Large intestine (tissue), 3 donors: ENCODE results near the gene TTF2. TPM values are rescaled to one million over a fixed set of nuclear protein-coding genes. Genes with fewer than 3 reads are reported as not detected.

Experiments used
- DNase-seq, 2 donors: peaks; one replicate each; pipeline versions ENCODE4 v3.0.0 to v3.0.0-alpha.2; 2013
- H3K27ac ChIP-seq: one replicate; pipeline ENCODE4 v1.5.1; 2013; ENCODE audit warnings: low read length
- H3K27me3 ChIP-seq: 2 replicates; pipeline ENCODE4 v1.6.1; 2013; ENCODE audit warnings: low read length; ENCODE audit not compliant: control insufficient read depth, insufficient read depth
- H3K36me3 ChIP-seq: 2 replicates; pipeline ENCODE4 v1.6.1; 2013; ENCODE audit warnings: low read length; ENCODE audit not compliant: control insufficient read depth, insufficient read depth
- H3K4me1 ChIP-seq: one replicate; pipeline ENCODE4 v1.6.1; 2013; ENCODE audit warnings: low read length; ENCODE audit not compliant: control insufficient read depth, insufficient read depth
- H3K4me3 ChIP-seq: one replicate; pipeline ENCODE4 v1.5.1; 2013; ENCODE audit warnings: low read length
- H3K9me3 ChIP-seq: one replicate; pipeline ENCODE4 v1.6.1; 2013; ENCODE audit warnings: mild to moderate bottlenecking, low read depth, low read length, moderate library complexity; ENCODE audit not compliant: control insufficient read depth
- WGBS: methylation state at CpG from one replicate; pipeline ENCODE4 v1.1.5; 2013; ENCODE audit warnings: low lambda C conversion rate; ENCODE audit not compliant: insufficient coverage; 5-methylcytosine and 5-hydroxymethylcytosine counted together
- polyA plus RNA-seq: library from polyadenylated mRNA; unstranded; fragments of 120-200 nt; gene quantifications from one replicate; pipeline ENCODE4 v1.2.1, GENCODE V29; 2013

TTF2 gene
- polyA plus RNA-seq, 1 donor, result 19.8 TPM

GRCh38 chr1:117104986-117105385 lies 44.9 kb downstream of the TTF2 start:
- WGBS, result no CpG with 5 or more reads among the region's 3 CpGs
- peak; percentile 48 to 67 for DNase-seq
- no peaks in the 10 kb centered on the region for H3K27me3 ChIP-seq
- no peaks in the 10 kb centered on the region for H3K9me3 ChIP-seq
- peaks cover 23% of the 10 kb centered on the region for H3K36me3 ChIP-seq
- H3K4me3 ChIP-seq, result no peak overlapping the region
- H3K4me1 ChIP-seq, result peaks cover 7% of the 10 kb centered on the region
- H3K27ac ChIP-seq, result peak overlapping the region; percentile 36

GRCh38 chr1:117105722-117106121 lies 45.6 kb downstream of the TTF2 start:
- Histone ChIP-seq H3K4me1 (peaks cover 7% of the 10 kb centered on the region), H3K36me3 (peaks cover 19% of the 10 kb centered on the region), H3K4me3 (no peak overlapping the region), H3K9me3 (no peaks in the 10 kb centered on the region), H3K27ac (peak overlapping the region; percentile 36), H3K27me3 (no peaks in the 10 kb centered on the region)
- peak; percentile 54 to 70 for DNase-seq

GRCh38 chr1:117106478-117106877 lies 46.4 kb downstream of the TTF2 start:
- H3K9me3 ChIP-seq, result no peaks in the 10 kb centered on the region
- peaks cover 7% of the 10 kb centered on the region for H3K4me1 ChIP-seq
- no peak for DNase-seq
- peaks cover 17% of the 10 kb centered on the region for H3K36me3 ChIP-seq
- H3K4me3 ChIP-seq, result no peak overlapping the region
- no CpG with 5 or more reads among the region's 2 CpGs for WGBS
- no peaks in the 10 kb centered on the region for H3K27me3 ChIP-seq
- peak overlapping the region; percentile 6 for H3K27ac ChIP-seq

GRCh38 chr1:117107364-117107763 lies 47.2 kb downstream of the TTF2 start:
- Histone ChIP-seq H3K27ac (no peak overlapping the region), H3K27me3 (no peaks in the 10 kb centered on the region), H3K9me3 (no peaks in the 10 kb centered on the region), H3K4me1 (peaks cover 7% of the 10 kb centered on the region), H3K4me3 (no peak overlapping the region), H3K36me3 (peaks cover 15% of the 10 kb centered on the region)
- no CpG with 5 or more reads among the region's 2 CpGs for WGBS
- no peak for DNase-seq

GRCh38 chr1:117110774-117111173 lies 50.6 kb downstream of the TTF2 start:
- Histone ChIP-seq H3K4me1 (peaks cover 4% of the 10 kb centered on the region), H3K27ac (no peak overlapping the region), H3K36me3 (peaks cover 24% of the 10 kb centered on the region), H3K9me3 (no peaks in the 10 kb centered on the region), H3K27me3 (no peaks in the 10 kb centered on the region), H3K4me3 (no peak overlapping the region)
- DNase-seq, result no peak
- WGBS, result no CpG with 5 or more reads among the region's 2 CpGs

GRCh38 chr1:117112047-117112717 lies 52.1 kb downstream of the TTF2 start:
- H3K36me3 ChIP-seq, result peaks cover 22% of the 10 kb centered on the region
- H3K4me1 ChIP-seq, result no peaks in the 10 kb centered on the region
- no peak overlapping the region for H3K27ac ChIP-seq
- no peak for DNase-seq
- no peaks in the 10 kb centered on the region for H3K27me3 ChIP-seq
- no peaks in the 10 kb centered on the region for H3K9me3 ChIP-seq
- 100% methylated on average over 1 of the region's 7 CpGs for WGBS
- no peak overlapping the region for H3K4me3 ChIP-seq

- H3K36me3 ChIP-seq, result peaks cover 22% of the 10 kb centered on the region
- H3K4me3 ChIP-seq, result no peak overlapping the region
- no peak for DNase-seq
- no peaks in the 10 kb centered on the region for H3K27me3 ChIP-seq
- no peak overlapping the region for H3K27ac ChIP-seq
- no CpG with 5 or more reads among the region's 11 CpGs for WGBS
- H3K4me1 ChIP-seq, result no peaks in the 10 kb centered on the region
- H3K9me3 ChIP-seq, result no peaks in the 10 kb centered on the region
Measured at GRCh38 chr1:117113199-117113598, 53.1 kb downstream of the TTF2 start.

GRCh38 chr1:117114877-117115276 lies 54.8 kb downstream of the TTF2 start:
- Histone ChIP-seq H3K36me3 (peaks cover 19% of the 10 kb centered on the region), H3K27me3 (no peaks in the 10 kb centered on the region), H3K4me1 (no peaks in the 10 kb centered on the region), H3K27ac (no peak overlapping the region), H3K4me3 (no peak overlapping the region), H3K9me3 (no peaks in the 10 kb centered on the region)
- WGBS, result no CpG with 5 or more reads among the region's 2 CpGs
- no peak for DNase-seq

- no peak for DNase-seq
- Histone ChIP-seq H3K9me3 (no peaks in the 10 kb centered on the region), H3K27me3 (no peaks in the 10 kb centered on the region), H3K4me1 (peaks cover 6% of the 10 kb centered on the region), H3K27ac (no peak overlapping the region), H3K36me3 (peaks cover 17% of the 10 kb centered on the region), H3K4me3 (no peak overlapping the region)
- 100% methylated on average over 2 of the region's 13 CpGs for WGBS
Measured at GRCh38 chr1:117116090-117116783, 56.1 kb downstream of the TTF2 start.

GRCh38 chr1:117116784-117117130 lies 56.6 kb downstream of the TTF2 start:
- Histone ChIP-seq H3K4me3 (no peak overlapping the region), H3K27me3 (no peaks in the 10 kb centered on the region), H3K27ac (no peak overlapping the region), H3K9me3 (no peaks in the 10 kb centered on the region), H3K36me3 (peaks cover 17% of the 10 kb centered on the region), H3K4me1 (peaks cover 6% of the 10 kb centered on the region)
- no CpG with 5 or more reads among the region's 3 CpGs for WGBS
- no peak for DNase-seq

GRCh38 chr1:117117697-117118096 lies 57.6 kb downstream of the TTF2 start:
- Histone ChIP-seq H3K4me1 (peaks cover 10% of the 10 kb centered on the region), H3K9me3 (no peaks in the 10 kb centered on the region), H3K27me3 (no peaks in the 10 kb centered on the region), H3K36me3 (peaks cover 11% of the 10 kb centered on the region), H3K27ac (no peak overlapping the region), H3K4me3 (no peak overlapping the region)
- DNase-seq, result no peak
- WGBS, result 55% methylated on average over 2 of the region's 2 CpGs
